PC-3 (cell line): ENCODE data around the gene CCDC8. TPM values are rescaled to one million over a fixed set of nuclear protein-coding genes. Genes with fewer than 3 reads are reported as not detected.

Experiments
- ATAC-seq: fragments of 200-7000 bp; cut with Tn5 transposase; 2 replicates; pipeline ENCODE4 v1.9.1; 2020; ENCODE audit warnings: mild to moderate bottlenecking, moderate library complexity
- BruUV-seq: library from RNA; stranded (reverse); fragments of 400-500 nt; replicated peaks from 2 replicates; lab custom pipeline; 2021; lab: Mats Ljungman, UMichigan
- CTCF ChIA-PET: fragments of 300-600 bp; sonication (Branson Sonifier 250); formaldehyde crosslinking; loops from one replicate; lab custom pipeline; 2022; ENCODE audit warnings: antibody characterized with exemption; lab: Charles Lee
- POLR2A ChIA-PET: fragments of 300-600 bp; sonication (Branson Sonifier 250); formaldehyde crosslinking; loops from one replicate; lab custom pipeline; 2022; ENCODE audit warnings: antibody characterized with exemption; ENCODE audit not compliant: unreplicated experiment; lab: Charles Lee
- DNase-seq: peaks from one replicate; pipeline ENCODE4 v3.0.0-alpha.2; 2015
- H2AFZ ChIP-seq: fragments of 300-600 bp; sonication (generic); 2 replicates; pipeline ENCODE4 v1.6.0; 2016; ENCODE audit warnings: antibody characterized with exemption, low read length
- H3F3A ChIP-seq: fragments of 300-600 bp; sonication (generic); one replicate; pipeline ENCODE4 v1.6.0; 2017; ENCODE audit warnings: antibody characterized with exemption, low read length, control low read depth, mild to moderate bottlenecking; ENCODE audit not compliant: unreplicated experiment
- H3K27ac ChIP-seq: fragments of 300-600 bp; sonication (generic); 2 replicates; pipeline ENCODE4 v1.5.1; 2016; ENCODE audit warnings: mild to moderate bottlenecking, low read length
- H3K27me3 ChIP-seq: fragments of 300-600 bp; sonication (generic); 2 replicates; pipeline ENCODE4 v1.6.1; 2016; ENCODE audit warnings: low read length, mixed read lengths
- H3K36me3 ChIP-seq: fragments of 300-600 bp; sonication (generic); 2 replicates; pipeline ENCODE4 v1.6.1; 2016; ENCODE audit warnings: low read depth, mixed run types, low read length, mixed read lengths
- H3K4me1 ChIP-seq: fragments of 300-600 bp; sonication (generic); 2 replicates; pipeline ENCODE4 v1.5.1; 2016; ENCODE audit warnings: low read length; ENCODE audit not compliant: insufficient read depth
- H3K4me2 ChIP-seq: fragments of 300-600 bp; sonication (generic); 2 replicates; pipeline ENCODE4 v1.6.0; 2016; ENCODE audit warnings: low read length
- H3K4me3 ChIP-seq: fragments of 300-600 bp; sonication (generic); 2 replicates; pipeline ENCODE4 v1.5.1; 2016; ENCODE audit warnings: mild to moderate bottlenecking, low read length, mixed read lengths
- H3K79me2 ChIP-seq: fragments of 300-600 bp; sonication (generic); 2 replicates; pipeline ENCODE4 v1.6.1; 2017; ENCODE audit warnings: low read length, mixed read lengths
- H3K9ac ChIP-seq: fragments of 300-600 bp; sonication (generic); 2 replicates; pipeline ENCODE4 v1.6.0; 2016; ENCODE audit warnings: mild to moderate bottlenecking, low read length
- H3K9me2 ChIP-seq: fragments of 300-600 bp; sonication (generic); replicated peaks from 2 replicates; pipeline ENCODE4 v1.6.1; 2016; ENCODE audit warnings: mixed run types, low read length, mixed read lengths
- H3K9me3 ChIP-seq: fragments of 300-600 bp; sonication (generic); 2 replicates; pipeline ENCODE4 v1.6.1; 2016; ENCODE audit warnings: low read length, mixed read lengths
- H4K20me1 ChIP-seq: fragments of 300-600 bp; sonication (generic); 2 replicates; pipeline ENCODE4 v1.6.1; 2016; ENCODE audit warnings: low read length, mixed read lengths
- CTCF ChIP-seq: fragments of 300-600 bp; sonication (generic); conservative IDR thresholded peaks from 2 replicates; pipeline ENCODE4 v1.5.1; 2017; ENCODE audit warnings: antibody characterized with exemption, low read depth, mild to moderate bottlenecking, low read length
- EZH2 ChIP-seq: fragments of 300-600 bp; sonication (generic); IDR thresholded peaks from one replicate; pipeline ENCODE4 v1.6.1; 2017; ENCODE audit warnings: antibody characterized with exemption, mild to moderate bottlenecking, low read length; ENCODE audit not compliant: unreplicated experiment
- EZH2phosphoT487 ChIP-seq: fragments of 300-600 bp; sonication (generic); IDR thresholded peaks from 2 replicates; pipeline ENCODE4 v1.6.1; 2018; ENCODE audit warnings: mild to moderate bottlenecking, antibody characterized with exemption, low read length, borderline replicate concordance
- intact Hi-C: fragments of 100-400 bp; cut with micrococcal nuclease; formaldehyde crosslinking; loops from 2 replicates; pipeline ENCODE4 v1.9.0; 2023
- total RNA-seq: library from RNA; depleted of rRNA; stranded (reverse); fragments of >200 nt; gene quantifications from 2 replicates; pipeline ENCODE4 v1.2.3, GENCODE V29; 2014

The CCDC8 gene
- total RNA-seq, 1 experiment from 2014 or later, result not detected

DNA sequence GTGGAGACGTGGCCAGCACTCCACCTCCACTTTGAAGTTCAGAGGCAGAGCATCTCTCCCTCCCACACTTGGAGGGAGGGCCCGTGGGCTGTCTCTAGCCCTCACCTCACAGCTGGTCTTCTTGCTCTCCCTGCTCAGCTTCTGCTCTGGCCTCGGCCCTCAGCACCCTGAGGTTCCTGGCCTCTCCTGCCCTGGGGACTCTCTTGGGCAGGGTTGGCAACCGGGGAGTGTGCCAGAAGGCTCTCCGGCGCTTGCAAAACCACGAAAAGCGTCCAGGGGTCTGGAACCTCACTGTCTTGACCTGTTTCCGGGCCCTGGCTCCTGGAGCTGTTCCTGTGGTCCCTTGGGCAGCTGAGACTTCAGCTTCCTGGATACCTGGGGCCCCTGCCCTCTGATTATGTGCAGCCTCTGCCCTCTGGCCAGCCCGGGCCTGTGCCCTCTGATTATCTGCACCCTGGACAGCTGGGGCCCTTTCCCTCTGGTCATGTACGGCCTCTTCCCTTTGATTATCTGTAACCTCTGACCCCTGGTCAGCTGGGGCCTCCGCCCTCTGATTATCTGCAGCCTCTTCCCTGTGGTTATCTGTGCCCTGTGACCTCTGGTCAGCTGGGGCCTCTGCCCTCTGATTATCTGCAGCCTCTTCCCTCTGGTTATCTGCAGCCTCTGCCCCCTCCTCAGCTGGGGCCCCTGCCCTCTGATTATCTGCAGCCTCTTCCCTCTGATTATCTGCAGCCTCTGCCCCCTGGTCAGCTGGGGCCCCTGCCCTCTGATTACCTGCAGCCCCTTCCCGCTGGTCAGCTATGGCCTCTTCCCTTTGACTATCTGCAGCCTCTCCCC lies 2.1 kb downstream of the CCDC8 start:
- H3K79me2 ChIP-seq, result no peaks in the 10 kb centered on the region
- DNase-seq (no peak), ATAC-seq (no peak)
- no peaks in the 10 kb centered on the region for H3K27me3 ChIP-seq
- H3K9me3 ChIP-seq, result no peaks in the 10 kb centered on the region
- H3K36me3 ChIP-seq, result no peaks in the 10 kb centered on the region
- H3K4me3 ChIP-seq, result no peak overlapping the region
- TF ChIP-seq CTCF (no peak), EZH2 (no peak), EZH2phosphoT487 (no peak)
- intact Hi-C loops, result no loop called here
- CTCF ChIA-PET, result no interaction called here
- no peak overlapping the region for H3K9ac ChIP-seq
- no peak overlapping the region for H2AFZ ChIP-seq
- POLR2A ChIA-PET, result no interaction called here
- no peak overlapping the region for H3K27ac ChIP-seq
- no peak overlapping the region for H3K4me2 ChIP-seq
- H4K20me1 ChIP-seq, result no peaks in the 10 kb centered on the region
- no peaks in the 10 kb centered on the region for H3K9me2 ChIP-seq
- H3F3A ChIP-seq, result no peaks in the 10 kb centered on the region
- BruUV-seq, result no TSS peak
- H3K4me1 ChIP-seq, result no peaks in the 10 kb centered on the region

- ChIA-PET CTCF (no interaction called here), POLR2A (no interaction called here)
- no peaks in the 10 kb centered on the region for H3K9me3 ChIP-seq
- intact Hi-C loops, result no loop called here
- ATAC-seq (no peak), DNase-seq (no peak)
- no peaks in the 10 kb centered on the region for H3K36me3 ChIP-seq
- H3F3A ChIP-seq, result no peaks in the 10 kb centered on the region
- H3K27ac ChIP-seq, result no peak overlapping the region
- H4K20me1 ChIP-seq, result no peaks in the 10 kb centered on the region
- no peaks in the 10 kb centered on the region for H3K27me3 ChIP-seq
- no peaks in the 10 kb centered on the region for H3K4me1 ChIP-seq
- H3K4me2 ChIP-seq, result no peak overlapping the region
- no peak overlapping the region for H3K4me3 ChIP-seq
- no TSS peak for BruUV-seq
- H3K79me2 ChIP-seq, result no peaks in the 10 kb centered on the region
- H3K9ac ChIP-seq, result no peak overlapping the region
- no peak overlapping the region for H2AFZ ChIP-seq
- TF ChIP-seq EZH2phosphoT487, result no peak
- no peaks in the 10 kb centered on the region for H3K9me2 ChIP-seq
Observed at GRCh38 chr19:46410205-46411087, 2.9 kb downstream of the CCDC8 start.

DNA sequence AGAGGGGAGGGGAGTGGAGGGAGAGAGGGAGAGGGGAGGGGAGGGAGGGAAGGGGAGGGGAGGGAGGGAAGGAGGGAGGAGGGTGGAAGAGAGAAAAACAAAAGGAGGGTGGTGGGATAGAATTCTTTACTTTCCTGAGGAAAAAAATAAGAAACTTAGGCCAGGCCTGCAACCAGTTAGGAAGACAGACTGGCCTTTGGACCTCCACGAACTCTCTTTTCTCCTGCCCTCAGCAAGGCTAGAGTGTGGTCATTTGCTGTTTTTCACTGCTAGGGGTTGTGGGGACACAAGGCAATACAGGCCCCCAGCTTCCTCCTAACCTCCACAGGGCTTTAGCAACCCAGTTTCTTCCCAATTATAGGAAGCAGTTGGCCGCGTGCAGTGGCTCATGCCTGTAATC lies 4.2 kb downstream of the CCDC8 start:
- H3K27me3 ChIP-seq, result no peaks in the 10 kb centered on the region
- no peak overlapping the region for H3K27ac ChIP-seq
- no peaks in the 10 kb centered on the region for H3K9me3 ChIP-seq
- H2AFZ ChIP-seq, result no peak overlapping the region
- H3K4me3 ChIP-seq, result no peak overlapping the region
- no peak for DNase-seq
- no peaks in the 10 kb centered on the region for H3F3A ChIP-seq
- no TSS peak for BruUV-seq
- no peaks in the 10 kb centered on the region for H3K36me3 ChIP-seq
- no peak overlapping the region for H3K9ac ChIP-seq
- no peaks in the 10 kb centered on the region for H4K20me1 ChIP-seq
- no peak for ATAC-seq
- H3K79me2 ChIP-seq, result no peaks in the 10 kb centered on the region
- H3K9me2 ChIP-seq, result no peaks in the 10 kb centered on the region
- 0 out of 2 replicates have a peak, but pooled peaks cover 4% of the 10 kb centered on the region for H3K4me1 ChIP-seq
- ChIA-PET CTCF (no interaction called here), POLR2A (no interaction called here)
- intact Hi-C loops, result loop anchor here (10.0 kb wide), 1 partner anchor 106 kb away; no protein-coding TSS in a partner anchor
- H3K4me2 ChIP-seq, result no peak overlapping the region
- TF ChIP-seq CTCF (no peak), EZH2 (no peak), EZH2phosphoT487 (no peak)
